Ovary (tissue), 9 donors: ENCODE data around the gene WBP2. TPM values are rescaled to one million over a fixed set of nuclear protein-coding genes. Genes with fewer than 3 reads are reported as not detected.
"Not testable (repeated sequence)": the region's sequence is repeated elsewhere in the genome, so short reads cannot be mapped to it uniquely, and the experiment has no call there.

ENCODE experiments used
- DNase-seq, 5 donors: peaks; one replicate each; pipeline ENCODE4 v3.0.0-alpha.2; 2019 to 2020
- H3K27ac ChIP-seq, 2 donors: fragments of 200-600 bp; one replicate each; pipeline versions ENCODE4 v1.5.1 to v1.8.0; 2019 to 2022
- H3K27me3 ChIP-seq: fragments of 200-600 bp; one replicate; pipeline ENCODE4 v1.8.0; 2022
- H3K36me3 ChIP-seq: fragments of 200-600 bp; sonication (generic); one replicate; pipeline ENCODE4 v1.5.1; 2019
- H3K4me1 ChIP-seq: one replicate; pipeline ENCODE4 v1.8.1; 2013; ENCODE audit warnings: mild to moderate bottlenecking, moderate library complexity; ENCODE audit not compliant: insufficient read depth
- H3K4me3 ChIP-seq: fragments of 200-600 bp; sonication (generic); one replicate; pipeline ENCODE4 v1.5.1; 2017
- H3K9me3 ChIP-seq, 2 donors: fragments of 200-600 bp in 1 of 2; sonication (generic) in 1 of 2; one replicate each; pipeline versions ENCODE4 v1.5.1 to v1.8.1; 2013 to 2019; ENCODE audit warnings: mild to moderate bottlenecking in 1 of 2, moderate library complexity in 1 of 2
- EP300 ChIP-seq: sonication (generic); formaldehyde crosslinking; IDR thresholded peaks from one replicate; pipeline ENCODE4 v1.6.1; 2017; ENCODE audit warnings: antibody characterized with exemption
- POLR2A ChIP-seq: fragments of 450-650 bp; IDR thresholded peaks from one replicate; pipeline ENCODE4 v1.6.1; 2017; ENCODE audit warnings: antibody characterized with exemption, mild to moderate bottlenecking, moderate library complexity
- WGBS, 3 donors: extraction: QIAGEN DNeasy Blood & Tissue Kit in 1 of 3; methylation state at CpG; one replicate each; pipeline versions ENCODE4 v1.1.5 to v1.1.7; 2013 to 2017; 5-methylcytosine and 5-hydroxymethylcytosine counted together
- intact Hi-C, 4 donors: fragments of 100-400 bp; cut with DNase I; formaldehyde crosslinking; loops; one replicate each; pipeline versions ENCODE4 v1.11.0 to v1.15.1; 2022 to 2023
- polyA plus RNA-seq, 2 donors: library from polyadenylated mRNA; stranded (reverse); fragments of 200-250 nt in 1 of 2; fragments of 350-450 nt in 1 of 2; fragmentation: Illumina TruSeq in 1 of 2; extraction: RNeasy Lipid Tissue Mini Kit (QIAGEN cat#74804) in 1 of 2; gene quantifications; one replicate each; pipeline ENCODE4 v1.2.3, GENCODE V29; 2013 to 2014
- total RNA-seq, 7 donors: library from RNA; depleted of rRNA in 2 of 7; stranded (reverse); fragments of >200 nt in 2 of 7; fragmentation: NEBNext Ultra II Directional in 3 of 7; extraction: Animal tissue kit (Norgen Biotek cat#: 25700) in 3 of 7; gene quantifications; one replicate each; pipeline versions ENCODE4 v1.1.0 to v1.2.4, GENCODE V29; 2016 to 2023
- TF ChIP-seq, protein P1 (sequence below), 3 donors: fragments of 450-650 bp in 2 of 3; fragments of 200-600 bp in 1 of 3; IDR thresholded peaks; one replicate each; pipeline versions ENCODE4 v1.5.1 to v1.8.0; 2016 to 2022; ENCODE audit warnings: antibody characterized with exemption in 3 of 3, mild to moderate bottlenecking in 1 of 3
- donor health status: DM: no; HTN: no; CAD: no; lungs with moderate emphysema.
- donor health status: DM: no; HTN: no; CAD: no.
- donor health status: Bipolar disorder and iron deficiency.
- donor health status: DM: yes; HTN: yes; CAD: no.
- donor health status: DM: no; HTN: no; CAD: no.
- donor health status: DM: yes; HTN: yes; CAD: no.

The WBP2 gene
- total and polyA plus RNA-seq, 9 donors = 48.5 to 184 (median 116) TPM

DNA sequence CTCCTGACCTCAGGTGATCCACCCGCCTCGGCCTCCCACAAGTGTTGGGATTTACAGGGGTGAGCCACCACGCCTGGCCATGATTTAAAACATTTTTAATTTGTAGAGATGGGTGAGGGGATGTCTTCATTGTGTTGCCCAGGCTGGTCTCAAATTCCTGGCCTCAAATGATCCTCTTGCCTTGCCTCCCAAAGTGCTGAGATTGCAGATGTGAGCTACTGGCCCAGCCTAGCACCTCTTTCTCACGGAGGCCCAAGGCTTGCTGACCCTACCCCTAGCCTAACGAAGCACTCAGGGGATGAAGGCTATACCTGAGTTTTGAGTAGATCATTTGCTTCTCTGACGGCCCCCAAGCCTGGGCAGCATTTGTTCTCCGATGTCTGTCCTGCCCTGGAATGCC, 44.0 kb downstream of the WBP2 start:
- intact Hi-C loops = no loop called here
- WGBS, 3 donors = 88 to 95% (median 91%) methylated on average over 7 of the region's 7 CpGs
- no peaks in the 10 kb centered on the region for H3K9me3 ChIP-seq
- H3K4me3 ChIP-seq = no peak overlapping the region
- no peak overlapping the region for H3K27ac ChIP-seq
- peak in 1 of 5 donors; percentile 6 for DNase-seq
- TF ChIP-seq POLR2A = no peak
- TF ChIP-seq, protein P1, sequence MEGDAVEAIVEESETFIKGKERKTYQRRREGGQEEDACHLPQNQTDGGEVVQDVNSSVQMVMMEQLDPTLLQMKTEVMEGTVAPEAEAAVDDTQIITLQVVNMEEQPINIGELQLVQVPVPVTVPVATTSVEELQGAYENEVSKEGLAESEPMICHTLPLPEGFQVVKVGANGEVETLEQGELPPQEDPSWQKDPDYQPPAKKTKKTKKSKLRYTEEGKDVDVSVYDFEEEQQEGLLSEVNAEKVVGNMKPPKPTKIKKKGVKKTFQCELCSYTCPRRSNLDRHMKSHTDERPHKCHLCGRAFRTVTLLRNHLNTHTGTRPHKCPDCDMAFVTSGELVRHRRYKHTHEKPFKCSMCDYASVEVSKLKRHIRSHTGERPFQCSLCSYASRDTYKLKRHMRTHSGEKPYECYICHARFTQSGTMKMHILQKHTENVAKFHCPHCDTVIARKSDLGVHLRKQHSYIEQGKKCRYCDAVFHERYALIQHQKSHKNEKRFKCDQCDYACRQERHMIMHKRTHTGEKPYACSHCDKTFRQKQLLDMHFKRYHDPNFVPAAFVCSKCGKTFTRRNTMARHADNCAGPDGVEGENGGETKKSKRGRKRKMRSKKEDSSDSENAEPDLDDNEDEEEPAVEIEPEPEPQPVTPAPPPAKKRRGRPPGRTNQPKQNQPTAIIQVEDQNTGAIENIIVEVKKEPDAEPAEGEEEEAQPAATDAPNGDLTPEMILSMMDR (IDR thresholded peaks at IDR 0.05) = no peak
- TF ChIP-seq EP300 = no peak
- H3K4me1 ChIP-seq = no peaks in the 10 kb centered on the region
- no peaks in the 10 kb centered on the region for H3K36me3 ChIP-seq
- no peaks in the 10 kb centered on the region for H3K27me3 ChIP-seq

DNA sequence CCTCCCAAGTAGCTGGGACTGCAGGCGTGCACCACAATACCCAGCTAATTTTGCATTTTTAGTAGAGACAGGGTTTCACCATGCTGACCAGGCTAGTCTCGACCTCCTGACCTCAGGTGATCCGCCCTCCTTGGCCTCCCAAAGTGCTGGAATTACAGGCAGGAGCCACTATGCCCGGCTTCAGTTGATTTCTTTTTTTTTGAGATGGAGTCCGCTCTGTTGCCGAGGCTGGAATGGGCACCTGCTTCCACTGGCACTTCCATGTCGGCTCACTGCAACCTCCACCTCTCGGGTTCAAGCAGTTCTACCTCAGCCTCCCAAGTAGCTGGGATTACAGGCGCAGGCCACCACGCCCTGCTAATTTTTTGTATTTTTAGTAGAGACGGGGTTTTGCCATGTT, 44.4 kb downstream of the WBP2 start:
- H3K27me3 ChIP-seq, H3K9me3 ChIP-seq, H3K4me3 ChIP-seq, H3K36me3 ChIP-seq, intact Hi-C loops, H3K4me1 ChIP-seq, H3K27ac ChIP-seq: not testable (repeated sequence)
- DNase-seq = peak in 2 of 5 donors; percentile 7 to 29
- 94 to 97% (median 95%) methylated on average over 11 of the region's 11 CpGs for WGBS, 3 donors

DNA sequence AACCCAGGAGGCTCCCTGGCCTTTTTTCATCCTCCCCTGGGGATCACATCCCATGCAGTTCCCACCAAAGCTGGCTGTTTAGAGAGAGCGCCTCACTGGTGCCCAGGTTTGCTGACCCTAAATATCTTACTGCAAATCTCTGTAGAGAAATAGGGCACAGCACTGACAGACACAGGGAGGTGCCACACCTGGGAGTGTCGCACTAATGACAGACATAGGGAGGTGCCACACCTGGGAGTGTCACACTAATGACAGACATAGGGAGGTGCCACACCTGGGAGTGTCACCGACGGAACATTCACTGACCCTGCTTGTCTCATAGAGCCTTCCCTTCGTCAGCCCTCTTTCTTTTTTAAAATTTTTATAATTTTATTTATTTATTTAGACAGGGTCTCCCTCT, 44.9 kb downstream of the WBP2 start:
- intact Hi-C loops = no loop called here
- no peaks in the 10 kb centered on the region for H3K36me3 ChIP-seq
- H3K4me3 ChIP-seq = no peak overlapping the region
- DNase-seq = peak in 1 of 5 donors; percentile 9
- no peaks in the 10 kb centered on the region for H3K9me3 ChIP-seq
- H3K27ac ChIP-seq = no peak overlapping the region
- TF ChIP-seq EP300 (no peak), POLR2A (no peak)
- TF ChIP-seq, protein P1 (IDR thresholded peaks at IDR 0.05) = no peak
- 93 to 98% (median 97%) methylated on average over 5 of the region's 5 CpGs for WGBS, 3 donors
- no peaks in the 10 kb centered on the region for H3K27me3 ChIP-seq
- H3K4me1 ChIP-seq = no peaks in the 10 kb centered on the region

DNA sequence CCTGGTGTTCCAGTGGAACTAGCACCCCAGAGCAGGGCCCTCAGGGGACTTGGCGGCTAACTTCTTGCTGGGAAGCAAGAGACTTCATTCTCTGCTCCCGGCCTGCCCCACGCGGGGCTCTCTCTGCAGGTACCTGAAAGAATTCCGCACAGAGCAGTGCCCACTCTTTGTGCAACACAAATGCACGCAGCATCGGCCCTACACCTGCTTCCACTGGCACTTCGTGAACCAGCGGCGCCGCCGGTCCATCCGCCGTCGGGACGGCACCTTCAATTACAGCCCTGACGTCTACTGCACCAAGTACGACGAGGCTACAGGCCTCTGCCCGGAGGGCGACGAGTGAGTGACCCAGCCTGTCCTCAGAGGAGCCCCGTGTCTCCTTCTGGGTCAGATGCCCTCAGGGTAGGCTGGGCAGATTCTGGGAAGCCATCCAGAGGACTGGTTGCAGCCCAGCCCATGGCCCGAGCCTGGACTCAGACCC, 45.5 kb downstream of the WBP2 start:
- H3K27ac ChIP-seq = no peak overlapping the region
- H3K4me1 ChIP-seq = no peaks in the 10 kb centered on the region
- H3K9me3 ChIP-seq = no peaks in the 10 kb centered on the region
- WGBS, 3 donors = 86 to 92% (median 91%) methylated on average over 24 of the region's 24 CpGs
- DNase-seq = peak in 1 of 5 donors; percentile 24
- H3K4me3 ChIP-seq = no peak overlapping the region
- TF ChIP-seq, protein P1 (IDR thresholded peaks at IDR 0.05) = no peak
- TF ChIP-seq POLR2A = no peak
- TF ChIP-seq EP300 = no peak
- H3K27me3 ChIP-seq = no peaks in the 10 kb centered on the region
- H3K36me3 ChIP-seq = no peaks in the 10 kb centered on the region
- intact Hi-C loops = no loop called here

DNA sequence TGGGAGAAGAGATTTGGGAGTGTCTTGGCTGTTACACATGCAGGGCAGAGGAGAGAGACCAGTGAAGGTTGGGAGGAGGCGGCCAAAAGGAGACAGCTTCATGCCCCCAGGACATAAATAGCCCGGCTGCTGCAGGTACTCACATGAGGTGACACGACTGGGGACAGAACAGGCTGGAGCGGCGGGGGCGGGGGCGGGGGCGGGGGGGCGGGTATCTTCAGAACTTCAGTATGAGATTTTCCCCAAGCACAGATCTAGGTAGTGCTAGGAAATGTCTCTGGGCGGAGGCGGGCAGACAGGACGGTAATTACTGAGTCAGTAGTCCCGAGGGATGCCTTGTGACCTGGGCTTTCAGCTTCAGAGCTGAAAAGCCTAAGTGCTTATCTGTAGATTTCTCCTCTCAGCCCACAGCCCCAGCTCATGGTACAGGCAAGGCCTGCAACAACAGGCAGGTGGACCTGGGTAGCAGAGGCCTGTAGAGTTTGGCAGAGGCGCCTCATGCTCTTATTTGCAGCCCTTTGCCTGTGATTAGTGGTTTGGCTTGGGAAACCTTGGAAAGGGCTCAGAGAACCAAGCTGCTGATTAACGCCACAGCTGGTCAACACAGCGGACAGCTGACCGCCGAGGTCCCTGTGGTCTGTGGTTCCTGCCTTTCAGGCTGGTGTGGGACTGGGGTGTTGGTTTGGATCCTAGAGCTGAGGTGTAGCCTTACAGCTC, 46.1 kb downstream of the WBP2 start:
- H3K4me1 ChIP-seq = no peaks in the 10 kb centered on the region
- no peaks in the 10 kb centered on the region for H3K36me3 ChIP-seq
- 57 to 64% (median 62%) methylated on average over 15 to 18 of the region's 18 CpGs for WGBS, 3 donors
- DNase-seq = peak in 2 of 5 donors; percentile 19 to 54
- H3K27me3 ChIP-seq = no peaks in the 10 kb centered on the region
- no peaks in the 10 kb centered on the region for H3K9me3 ChIP-seq
- TF ChIP-seq EP300 (no peak), POLR2A (no peak)
- TF ChIP-seq, protein P1 (IDR thresholded peaks at IDR 0.05) = no peak
- no peak overlapping the region for H3K4me3 ChIP-seq
- intact Hi-C loops = no loop called here
- H3K27ac ChIP-seq = no peak overlapping the region
